IPS-NIHi7 (cell line): ENCODE measurements around the gene KBTBD2.
"Not testable (repeated sequence)": the region's sequence is repeated elsewhere in the genome, so short reads cannot be mapped to it uniquely, and the experiment has no call there.

Experiments used
- DNase-seq: peaks from one replicate; pipeline ENCODE4 v3.0.0; 2012; ENCODE audit warnings: mixed read lengths; ENCODE audit errors: extremely low spot score

Gene KBTBD2

DNA sequence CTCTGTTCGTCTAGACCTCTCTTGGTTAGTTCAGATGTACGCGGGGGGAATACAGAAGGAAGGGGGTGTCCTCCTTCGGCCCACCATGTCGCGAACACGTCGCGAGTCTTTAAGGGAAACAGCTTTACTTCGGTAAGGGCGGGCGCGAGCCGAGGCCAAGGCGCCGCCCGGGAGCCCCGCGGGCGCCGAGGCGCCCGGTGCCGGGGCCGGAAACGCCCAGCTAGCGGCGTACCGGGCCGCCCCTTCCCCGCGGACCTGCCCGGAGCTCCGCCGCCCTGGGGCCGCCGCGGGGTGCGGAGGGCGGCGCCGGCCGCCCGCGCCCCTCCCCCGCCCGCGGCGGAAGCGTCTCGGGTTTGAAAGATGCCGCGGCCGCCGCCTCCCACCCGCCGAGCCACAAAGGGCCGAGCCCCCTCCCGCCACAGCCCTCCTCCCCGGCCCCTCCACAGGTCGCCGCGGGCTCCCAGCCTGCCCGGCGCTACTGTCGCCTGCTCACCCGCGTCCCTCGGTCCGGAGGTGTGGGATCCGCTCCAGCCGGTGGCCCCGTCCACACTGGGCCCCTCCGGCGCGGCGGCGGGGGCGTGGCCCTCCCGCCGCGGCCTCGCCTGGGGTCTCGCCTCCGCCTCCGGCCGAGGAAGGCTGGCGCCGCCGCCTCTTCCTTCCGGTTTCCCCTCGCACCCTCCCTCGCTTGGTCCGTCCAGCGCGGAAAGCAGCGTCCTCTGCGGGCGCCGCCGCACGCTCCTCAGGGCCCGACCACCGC, at the start of gene KBTBD2:
Gene KBTBD2, minus strand, starts transcription at position 718 of the 757 bp plus-strand sequence. CDS start 12,156 bp downstream, outside the sequence.
- DNase-seq = peak; percentile 73

DNA sequence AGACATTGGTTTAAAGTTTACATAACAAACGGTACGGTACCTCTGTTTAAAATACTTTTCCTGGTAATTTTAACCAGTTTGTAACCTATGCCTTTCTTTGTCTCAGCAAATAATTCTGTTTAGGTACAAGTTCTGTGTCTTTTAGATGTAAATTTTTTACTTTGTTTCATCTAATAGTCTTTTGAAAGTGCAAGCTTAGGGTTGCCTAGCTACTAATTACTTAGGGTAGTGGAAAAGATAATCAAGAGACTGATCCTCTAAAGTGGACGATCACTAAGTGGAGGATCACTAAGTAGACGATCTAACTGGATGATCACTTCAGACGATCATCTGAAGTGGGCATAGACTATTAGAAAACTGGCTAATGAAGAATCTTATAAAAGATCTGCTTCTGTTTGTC, 49.6 kb upstream of the KBTBD2 start:
- DNase-seq = no peak

DNA sequence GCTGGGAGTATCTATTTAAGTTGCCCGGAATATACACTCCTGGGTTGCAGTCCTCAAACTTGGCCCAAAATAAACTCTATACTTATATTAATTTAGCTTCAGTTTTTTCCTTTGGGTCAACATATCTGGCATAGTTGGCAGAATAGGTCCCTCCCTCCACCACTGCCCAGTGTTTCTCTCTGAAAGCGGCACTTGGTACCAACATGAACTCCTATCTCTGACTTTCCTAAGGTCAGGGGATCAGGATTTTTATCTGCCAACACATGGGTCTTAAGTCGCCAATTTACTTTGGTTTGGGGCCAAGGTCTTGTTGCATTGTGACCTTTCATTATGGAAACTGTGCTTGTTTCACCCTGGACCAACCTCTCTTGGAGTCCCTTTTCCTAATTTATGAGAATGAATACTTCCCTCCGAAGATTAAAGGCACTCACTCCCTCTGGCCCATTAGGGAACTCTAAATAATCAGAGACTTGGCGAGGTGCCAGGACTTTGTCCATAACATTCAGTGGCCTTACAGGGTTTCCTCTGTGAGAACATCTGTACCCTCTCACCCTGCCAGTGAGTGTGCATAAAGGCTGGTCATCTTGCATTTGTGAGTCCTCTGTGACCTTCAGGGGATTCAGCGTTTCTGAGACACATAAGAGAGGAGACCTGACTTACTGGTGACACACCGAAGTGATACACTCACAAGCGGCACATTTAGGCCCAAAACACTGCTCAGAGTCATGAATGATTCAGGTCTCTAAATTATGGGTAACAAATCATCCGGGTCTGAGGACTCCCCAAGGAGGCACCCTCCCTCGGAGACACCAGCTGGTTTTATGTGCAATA, 46.0 kb upstream of the KBTBD2 start:
- no peak for DNase-seq

DNA sequence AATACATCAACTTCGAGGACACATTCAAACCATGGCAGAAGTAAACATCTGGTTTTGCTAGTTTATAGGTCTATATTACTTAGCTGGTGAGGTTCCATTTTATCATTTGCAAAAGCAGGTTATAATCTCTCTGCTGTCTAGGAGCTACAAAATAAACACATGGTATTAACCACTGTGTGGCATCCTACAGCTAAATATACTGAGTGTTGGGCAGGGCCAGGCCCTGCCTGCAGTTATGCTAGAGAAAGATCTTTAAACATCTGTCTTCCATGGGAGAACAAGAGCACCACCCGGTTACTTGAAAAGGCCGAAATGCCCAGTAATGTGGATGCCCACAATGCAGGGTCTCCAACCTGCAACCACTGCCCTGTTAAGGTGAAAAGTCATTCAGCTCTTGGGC, 45.1 kb upstream of the KBTBD2 start:
- no peak for DNase-seq

DNA sequence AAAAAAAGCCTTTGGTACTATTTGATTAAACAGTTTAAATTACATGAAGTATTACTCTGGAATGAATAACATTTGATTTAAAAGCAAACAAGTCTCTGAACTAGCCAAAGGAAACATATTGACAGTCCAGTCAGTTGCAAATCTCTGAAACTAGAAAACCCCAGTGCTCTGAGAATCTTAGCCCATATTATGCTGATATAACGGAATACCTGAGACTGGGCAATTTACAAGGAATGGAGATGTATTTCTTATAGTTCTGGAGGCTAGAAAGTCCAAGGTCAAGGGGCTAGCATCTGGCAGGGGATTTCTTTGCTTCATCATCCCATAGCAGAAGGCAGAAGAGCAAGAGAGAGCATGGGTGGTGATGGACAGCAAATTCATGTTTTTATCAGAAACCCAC, 44.0 kb upstream of the KBTBD2 start:
- no peak for DNase-seq

DNA sequence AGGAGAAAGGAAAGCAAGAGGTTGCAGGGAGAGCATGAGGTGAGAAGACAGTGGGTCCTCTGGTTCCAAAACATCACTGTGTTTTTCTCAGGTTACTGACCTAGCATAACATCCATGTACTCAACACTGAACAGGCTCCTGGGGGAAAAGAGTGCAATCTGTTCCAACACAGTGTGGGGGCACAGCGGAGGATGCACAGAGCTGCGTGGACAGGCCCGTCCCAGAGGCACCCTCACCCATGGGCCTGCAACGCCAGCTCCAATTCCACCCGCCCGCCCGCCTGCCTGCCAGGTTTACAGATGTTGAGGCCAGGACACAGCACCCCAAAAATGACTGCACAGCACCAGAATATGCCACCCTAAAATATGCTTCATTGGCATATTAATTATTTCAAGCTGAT, 38.8 kb upstream of the KBTBD2 start:
- DNase-seq = no peak

DNA sequence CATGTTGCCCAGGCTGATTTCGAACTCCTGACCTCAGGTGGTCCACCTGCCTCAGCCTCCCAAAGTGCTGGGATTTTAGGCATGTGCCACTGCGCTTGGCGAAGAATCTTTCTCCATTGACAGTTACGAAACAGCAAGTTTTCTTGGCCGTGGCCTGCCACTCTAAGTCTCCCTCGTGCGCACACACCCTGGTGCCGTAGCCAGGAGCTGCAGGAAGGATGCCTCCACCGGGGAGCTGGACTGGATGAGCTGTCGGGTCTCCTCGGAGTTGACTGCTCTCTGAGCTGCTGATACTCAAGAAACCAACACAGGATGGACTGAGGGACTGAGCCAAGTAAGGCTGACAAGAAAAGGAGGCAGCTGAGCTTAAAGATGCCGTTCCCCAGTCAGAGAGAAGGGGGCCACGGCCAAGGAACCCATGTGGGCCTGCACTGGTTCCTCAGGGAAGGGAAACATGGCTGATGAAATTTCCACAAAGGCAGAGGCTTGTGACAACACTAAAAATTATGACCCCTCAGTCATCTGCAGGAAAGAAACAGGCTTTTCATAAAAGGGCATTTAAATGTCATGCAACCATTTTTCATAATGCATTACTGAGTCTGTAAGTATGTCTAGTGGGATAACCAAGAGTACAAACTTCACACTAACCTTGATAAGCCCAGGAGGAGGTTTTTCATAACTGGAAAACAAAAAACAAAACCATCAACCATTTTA, 38.0 kb upstream of the KBTBD2 start:
- DNase-seq = no peak

DNA sequence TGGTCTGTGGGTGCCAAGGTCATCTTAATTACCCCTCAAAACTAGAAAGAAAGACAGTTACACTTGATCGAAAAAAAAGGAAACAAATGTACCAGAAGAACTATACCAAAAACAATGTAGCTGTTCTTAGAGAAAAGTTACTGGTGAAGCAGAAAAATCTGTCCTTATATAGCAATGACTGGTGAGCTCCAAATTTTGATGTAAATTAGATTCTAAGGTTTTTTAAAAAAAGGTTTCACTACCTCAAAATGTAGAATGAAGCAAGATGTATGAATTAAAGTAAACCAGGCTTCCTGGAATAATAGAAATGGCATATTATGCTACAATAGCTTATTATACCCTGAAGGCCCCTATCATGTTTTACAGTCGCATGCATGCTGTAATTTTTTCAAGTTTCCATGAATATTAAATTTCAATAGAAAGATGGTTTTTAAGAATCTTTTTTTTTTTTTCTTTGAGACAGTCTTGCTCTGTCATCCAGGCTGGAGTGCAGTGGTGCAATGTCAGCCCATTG, 37.3 kb upstream of the KBTBD2 start:
- DNase-seq = no peak

DNA sequence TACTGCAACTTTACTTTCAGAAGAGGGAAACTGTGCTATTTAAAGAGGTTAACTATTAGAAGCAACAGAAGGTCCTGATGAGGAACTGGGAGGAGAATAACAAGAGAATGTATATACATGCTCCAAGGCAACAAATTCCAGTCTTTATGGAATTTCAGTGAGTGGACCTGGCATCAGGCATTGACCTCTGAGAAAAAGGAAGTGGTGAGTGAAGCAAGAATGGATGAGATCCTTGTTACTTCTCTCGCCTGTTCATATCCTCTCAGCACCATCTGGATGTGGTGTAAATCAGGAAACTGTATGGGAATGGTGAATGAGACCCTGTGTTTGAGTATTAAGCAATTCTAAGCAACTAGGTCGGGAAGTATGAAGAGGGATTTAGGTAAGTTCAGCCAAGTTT, 30.3 kb upstream of the KBTBD2 start:
- DNase-seq = no peak

DNA sequence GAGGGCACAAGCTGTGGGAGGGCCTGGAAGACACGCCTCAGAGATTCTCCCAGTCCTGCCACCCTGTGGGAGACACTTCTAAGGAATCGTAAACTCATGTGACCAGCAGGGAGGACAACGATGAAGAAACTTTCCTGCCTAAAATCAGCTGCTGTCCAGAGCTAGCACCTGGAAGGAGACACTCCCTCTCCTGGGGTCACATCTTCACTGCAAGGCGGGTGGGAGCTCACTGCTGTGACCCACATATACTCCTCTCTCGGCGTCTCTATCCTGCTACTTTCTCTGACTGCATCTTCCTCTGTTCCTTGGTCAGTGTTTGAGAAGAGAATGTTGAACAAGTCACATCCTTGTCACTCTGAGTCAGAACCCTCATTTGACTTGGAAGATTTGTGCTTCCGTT, 25.4 kb upstream of the KBTBD2 start:
- not testable (repeated sequence) for DNase-seq

DNA sequence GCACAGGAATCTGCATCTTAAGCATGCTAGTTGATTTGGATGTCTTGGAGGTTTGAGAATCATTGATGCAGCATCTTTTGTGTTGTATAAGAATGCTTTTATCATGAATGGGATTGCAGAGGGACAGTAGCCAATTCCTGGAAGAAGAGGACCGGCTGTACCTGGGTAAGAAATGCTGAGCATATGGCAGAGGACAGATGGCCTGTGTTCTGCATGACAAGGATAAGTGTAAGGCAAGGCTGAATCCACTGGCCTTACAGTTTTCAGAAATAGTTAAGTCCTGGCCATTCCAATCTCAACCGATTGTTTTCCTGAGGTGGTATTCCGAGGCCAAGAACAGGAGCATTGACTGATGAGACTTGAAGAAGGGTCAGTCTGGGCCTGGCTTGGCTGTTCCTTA, 24.4 kb upstream of the KBTBD2 start:
- DNase-seq = no peak

DNA sequence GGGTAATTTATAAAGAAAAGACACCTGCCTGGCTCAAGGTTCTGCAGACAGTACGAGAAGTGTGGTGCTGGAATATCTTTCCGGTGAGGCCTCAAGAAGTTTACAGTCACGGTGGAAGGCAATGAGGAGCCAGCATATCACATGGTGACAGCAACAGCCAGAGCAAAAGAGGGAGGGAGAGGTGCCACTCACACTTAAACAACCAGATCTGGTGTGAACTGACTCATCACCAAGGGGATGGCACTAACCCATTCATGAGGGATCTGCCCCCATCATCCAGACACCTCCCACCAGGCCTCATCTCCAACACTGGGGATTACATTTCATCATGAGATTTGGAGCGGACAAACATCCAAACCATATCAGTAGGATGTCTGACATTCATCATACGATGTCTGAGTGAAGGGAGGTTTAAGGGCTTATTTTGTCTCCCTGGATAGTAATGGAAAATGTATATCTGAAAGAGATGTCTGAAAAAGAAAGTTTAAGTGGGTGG, 23.5 kb upstream of the KBTBD2 start:
- DNase-seq = no peak

DNA sequence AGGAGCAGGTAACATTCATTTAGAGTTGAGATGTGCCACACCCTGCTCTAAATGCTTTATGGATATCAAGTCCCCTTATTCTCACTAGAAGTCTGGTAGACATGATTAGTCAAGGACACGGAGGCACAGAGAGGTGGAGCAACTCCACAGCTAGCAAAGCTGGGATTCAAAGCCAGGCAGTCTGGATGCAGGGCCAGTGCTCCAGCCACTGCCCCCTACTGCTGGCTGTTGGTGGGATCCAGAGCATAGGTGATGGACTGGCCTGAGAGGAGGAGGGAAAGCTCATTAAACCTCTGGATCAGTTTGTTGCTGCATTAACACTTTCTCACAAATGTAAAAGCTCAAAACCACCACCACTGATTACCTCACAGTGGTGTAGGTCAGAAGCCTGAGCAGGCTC, 22.6 kb upstream of the KBTBD2 start:
- no peak for DNase-seq

DNA sequence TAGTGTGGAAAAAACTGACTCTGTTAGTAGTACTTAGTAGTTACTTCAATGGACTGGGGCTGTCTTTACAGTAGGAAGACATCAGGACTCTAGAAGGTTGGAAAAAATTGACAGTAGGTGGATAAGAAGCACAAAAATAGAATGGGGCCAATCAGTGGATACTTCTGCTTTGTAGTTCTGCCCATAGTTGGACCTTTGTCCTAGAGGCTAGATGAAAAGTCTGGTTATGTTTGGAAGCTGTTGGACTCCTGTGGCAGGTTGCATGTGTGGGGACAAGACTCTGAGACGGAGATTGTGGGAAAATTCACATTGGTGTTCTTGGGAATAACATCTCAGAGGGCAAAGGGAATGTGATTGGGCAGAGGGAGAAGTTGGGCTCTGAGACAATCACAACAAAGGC, 18.6 kb upstream of the KBTBD2 start:
- DNase-seq = no peak

DNA sequence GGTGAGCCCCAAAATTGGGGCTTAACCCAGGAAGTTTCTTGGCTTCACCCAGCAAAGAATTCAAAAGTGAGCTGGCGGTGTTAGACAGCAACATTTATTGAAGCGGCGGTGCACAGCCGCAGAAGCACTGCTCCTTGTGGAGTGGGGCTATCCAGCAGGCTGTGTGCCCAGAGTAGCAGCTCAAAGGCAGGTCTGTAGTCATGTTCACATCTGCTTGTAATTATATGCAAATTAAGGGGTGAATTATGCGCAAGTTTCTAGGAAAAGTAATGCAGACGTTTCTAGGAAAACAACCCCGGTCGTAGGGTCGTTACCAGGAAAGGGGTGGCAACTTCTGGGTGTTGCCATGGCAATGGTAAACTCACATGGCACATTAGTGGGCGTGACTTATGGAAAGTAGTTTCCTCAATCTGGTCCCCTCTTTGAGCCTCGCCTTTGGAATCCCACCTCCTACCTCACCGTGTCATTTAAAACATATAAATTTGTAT, 13.7 kb upstream of the KBTBD2 start:
- peak; percentile 72 for DNase-seq

DNA sequence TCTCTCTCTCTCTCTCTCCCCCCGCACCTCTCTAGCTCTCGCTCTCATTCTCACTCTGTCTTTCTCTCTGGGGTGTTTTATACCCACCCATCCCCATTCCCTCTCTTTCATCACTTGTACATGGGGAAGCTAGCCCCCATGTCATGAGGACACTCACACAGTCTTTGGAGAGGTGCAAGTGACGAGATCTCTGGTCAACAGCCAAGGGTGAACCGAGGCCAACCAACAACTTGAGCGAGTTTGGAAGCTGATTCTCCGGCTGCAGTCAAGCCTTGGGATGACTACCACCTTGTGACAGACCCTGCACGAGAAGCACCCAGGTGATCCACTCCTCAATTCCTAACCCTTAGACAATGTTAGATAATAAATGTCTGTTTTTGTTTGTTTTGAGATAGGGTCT, 10.1 kb upstream of the KBTBD2 start:
- DNase-seq = no peak

DNA sequence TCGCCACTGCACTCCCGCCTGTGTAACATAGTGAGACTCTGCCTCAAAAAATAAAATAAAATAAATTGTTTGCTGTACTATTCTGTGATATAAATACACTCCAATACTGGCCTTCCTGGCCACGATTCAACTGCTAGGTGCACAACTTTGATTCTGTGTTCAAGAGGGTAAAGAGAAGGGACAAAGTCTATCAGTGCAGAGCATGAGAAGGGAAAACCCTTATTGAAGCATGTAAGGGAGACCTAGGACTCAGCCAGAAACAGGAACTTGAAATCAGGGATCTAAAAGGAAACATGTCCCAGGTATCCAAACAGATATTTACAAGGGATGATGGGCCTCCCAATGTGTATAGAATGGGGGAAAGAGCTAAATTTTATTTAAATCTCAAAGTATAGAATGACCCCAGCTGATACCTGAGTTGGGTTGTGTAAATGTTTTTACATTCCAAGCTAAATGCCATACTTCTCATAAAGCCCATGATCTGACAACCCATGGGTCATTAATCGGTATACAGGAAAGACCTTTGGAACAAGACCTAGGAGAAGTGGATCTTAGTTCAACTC, 9.0 kb upstream of the KBTBD2 start:
- no peak for DNase-seq

DNA sequence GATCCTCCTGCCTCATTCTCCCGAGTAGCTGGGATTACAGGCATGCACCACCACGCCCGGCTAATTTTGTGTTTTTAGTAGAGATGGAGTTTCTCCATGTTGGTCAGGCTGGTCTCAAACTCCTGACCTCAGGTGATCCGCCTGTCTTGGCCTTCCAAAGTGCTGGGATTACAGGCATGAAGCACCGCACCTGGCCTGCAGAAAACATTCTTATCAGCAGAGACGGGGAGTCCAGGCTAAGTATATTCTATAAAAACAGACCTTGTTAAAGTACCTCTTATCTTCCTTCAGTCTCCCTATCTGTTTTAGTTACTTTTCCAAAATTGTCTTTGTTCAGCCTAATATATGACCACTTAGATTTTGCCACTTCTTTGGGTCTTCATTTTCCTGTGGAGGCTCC, 5.8 kb upstream of the KBTBD2 start:
- not testable (repeated sequence) for DNase-seq

DNA sequence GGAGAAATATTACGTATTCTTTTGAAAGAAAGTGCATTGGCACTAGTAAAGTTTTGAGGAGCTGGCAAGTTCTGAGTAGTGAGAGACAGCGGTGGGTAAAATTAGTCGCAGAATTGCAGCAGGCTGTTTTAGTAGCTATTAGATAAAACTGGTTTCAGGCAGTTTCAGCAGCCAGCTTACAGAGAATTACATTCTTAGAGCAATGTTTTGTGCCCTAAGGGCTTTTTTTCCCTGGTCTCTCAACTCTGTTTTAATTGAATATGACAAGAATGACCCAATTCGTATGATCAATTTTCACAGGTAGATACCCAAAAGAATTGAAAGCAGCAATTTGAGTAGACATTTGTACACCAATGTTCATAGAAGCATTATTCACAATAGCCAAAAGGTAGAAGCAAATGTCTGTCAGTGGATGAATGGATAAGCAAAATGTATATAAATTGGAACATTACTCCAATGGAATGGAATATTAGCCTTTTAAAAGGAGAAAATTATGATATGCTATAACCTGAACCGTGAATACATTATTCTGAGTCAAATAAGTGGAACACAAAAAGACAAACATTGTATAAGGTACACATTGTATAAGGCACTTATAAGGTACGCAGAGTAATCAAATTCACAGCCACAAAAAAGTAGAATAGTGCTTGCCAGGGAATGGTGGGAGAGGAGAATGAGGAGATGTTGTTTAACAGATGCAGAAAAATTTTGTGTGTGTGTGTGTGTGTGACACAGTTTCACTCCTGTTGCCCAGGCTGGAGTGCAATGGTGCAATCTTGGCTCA, 5.2 kb upstream of the KBTBD2 start:
- DNase-seq = no peak

DNA sequence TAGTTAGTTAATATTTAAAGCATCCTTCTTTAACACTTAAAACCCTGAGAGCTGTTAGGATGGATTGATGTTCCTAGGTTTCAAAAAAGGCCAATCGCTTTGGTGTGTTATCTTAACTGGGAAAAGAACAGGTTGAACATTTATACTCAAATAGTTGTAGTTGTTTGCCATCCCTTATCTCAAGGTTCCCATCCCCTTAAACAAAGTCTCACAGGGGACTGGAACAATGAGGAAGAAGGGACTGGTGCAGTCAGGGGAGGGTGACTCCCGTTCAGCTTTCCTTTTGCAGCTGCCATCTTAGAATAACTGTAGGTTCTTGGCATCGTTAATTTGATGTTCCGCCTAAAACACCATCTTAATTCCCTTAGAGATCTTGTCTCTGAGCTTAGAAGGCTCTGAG, 2.6 kb upstream of the KBTBD2 start:
- no peak for DNase-seq

DNA sequence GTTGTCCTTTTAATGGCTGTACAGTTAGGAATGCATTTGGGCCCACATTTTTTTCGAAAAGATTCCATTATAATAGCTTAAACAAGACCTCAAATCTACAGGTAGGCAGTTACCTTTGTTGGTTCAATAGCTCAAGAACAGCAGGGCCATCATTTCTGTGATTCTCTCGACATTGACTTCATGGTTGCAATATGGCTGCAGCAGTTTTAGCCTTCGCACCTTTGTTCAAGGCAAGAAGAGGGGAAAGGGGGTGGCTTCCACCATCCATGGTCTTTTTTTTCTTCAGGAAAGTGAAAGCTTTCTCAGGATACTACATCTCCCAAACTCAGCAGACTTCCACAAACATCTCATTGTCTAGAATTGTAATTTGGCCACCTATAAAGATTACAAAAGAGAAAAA, 2.2 kb upstream of the KBTBD2 start:
- DNase-seq = no peak
